ACC112 (cell line): ENCODE data around the gene ZNF573.
"Not testable (repeated sequence)": the region's sequence is repeated elsewhere in the genome, so short reads cannot be mapped to it uniquely, and the experiment has no call there.

Experiments used
- H2AFZ ChIP-seq: fragments of 200-600 bp; sonication (generic); one replicate; pipeline ENCODE4 v1.6.0; 2017; ENCODE audit warnings: antibody characterized with exemption, low read length; ENCODE audit not compliant: unreplicated experiment
- H3K27ac ChIP-seq: fragments of 200-600 bp; sonication (generic); 2 replicates; pipeline ENCODE4 v1.5.1; 2014; ENCODE audit warnings: low read depth, mild to moderate bottlenecking, antibody characterized with exemption, low read length, moderate library complexity
- H3K27me3 ChIP-seq: fragments of 200-600 bp; sonication (generic); 2 replicates; pipeline ENCODE4 v1.6.1; 2014; ENCODE audit warnings: mild to moderate bottlenecking, antibody characterized with exemption, low read length, moderate library complexity, mixed read lengths; ENCODE audit not compliant: insufficient read depth
- H3K36me3 ChIP-seq: fragments of 200-600 bp; sonication (generic); 2 replicates; pipeline ENCODE4 v1.6.1; 2016; ENCODE audit warnings: mild to moderate bottlenecking, antibody characterized with exemption, low read length, moderate library complexity, mixed read lengths; ENCODE audit not compliant: insufficient read depth
- H3K4me1 ChIP-seq: fragments of 200-600 bp; sonication (generic); one replicate; pipeline ENCODE4 v1.6.1; 2016; ENCODE audit warnings: low read length, mixed read lengths; ENCODE audit not compliant: insufficient read depth, unreplicated experiment, control insufficient read depth
- H3K4me3 ChIP-seq: fragments of 200-600 bp; sonication (generic); 2 replicates; pipeline ENCODE4 v1.5.1; 2014; ENCODE audit warnings: mild to moderate bottlenecking, low read depth, low read length
- H3K79me2 ChIP-seq: fragments of 200-600 bp; sonication (generic); one replicate; pipeline ENCODE4 v1.6.0; 2016; ENCODE audit warnings: low read length; ENCODE audit not compliant: control insufficient read depth, unreplicated experiment, insufficient read depth

The ZNF573 gene

DNA sequence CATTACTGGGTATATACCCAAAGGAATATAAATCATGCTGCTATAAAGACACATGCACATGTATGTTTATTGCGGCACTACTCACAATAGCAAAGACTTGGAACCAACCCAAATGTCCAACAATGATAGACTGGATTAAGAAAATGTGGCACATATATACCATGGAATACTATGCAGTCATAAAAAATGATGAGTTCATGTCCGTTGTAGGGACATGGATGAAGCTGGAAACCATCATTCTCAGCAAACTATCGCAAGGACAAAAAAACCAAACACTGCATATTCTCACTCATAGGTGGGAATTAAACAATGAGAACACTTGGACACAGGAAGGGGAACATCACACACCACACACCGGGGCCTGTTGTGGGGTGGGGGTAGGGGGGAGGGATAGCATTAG is 21.7 kb downstream of the ZNF573 start:
- H3K27me3 ChIP-seq, H3K79me2 ChIP-seq, H3K36me3 ChIP-seq, H2AFZ ChIP-seq, H3K4me3 ChIP-seq, H3K27ac ChIP-seq: not testable (repeated sequence)
- H3K4me1 ChIP-seq = peaks cover 12% of the 10 kb centered on the region

DNA sequence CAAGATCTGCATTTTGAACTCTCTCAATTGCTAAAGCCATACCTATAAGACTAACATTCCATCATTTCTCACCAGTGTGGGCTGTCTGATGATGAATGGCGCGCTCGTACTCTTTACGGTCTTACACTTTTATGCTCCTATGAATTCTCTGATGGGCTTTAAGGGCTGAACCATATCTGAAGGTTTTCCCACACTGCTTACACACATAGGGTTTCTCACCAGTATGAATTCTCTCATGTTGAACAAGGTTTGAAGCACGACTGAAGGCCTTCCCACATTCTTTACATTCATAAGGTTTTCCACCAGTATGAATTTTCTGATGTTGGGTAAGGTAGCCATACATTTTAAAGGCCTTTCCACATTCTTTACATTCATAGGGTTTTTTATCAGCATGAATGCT is 41.0 kb downstream of the ZNF573 start:
- H3K4me1 ChIP-seq = no peaks in the 10 kb centered on the region
- no peaks in the 10 kb centered on the region for H3K79me2 ChIP-seq
- no peak overlapping the region for H2AFZ ChIP-seq
- H3K36me3 ChIP-seq = peaks cover 24% of the 10 kb centered on the region
- no peaks in the 10 kb centered on the region for H3K27me3 ChIP-seq
- no peak overlapping the region for H3K27ac ChIP-seq
- H3K4me3 ChIP-seq = no peak overlapping the region

DNA sequence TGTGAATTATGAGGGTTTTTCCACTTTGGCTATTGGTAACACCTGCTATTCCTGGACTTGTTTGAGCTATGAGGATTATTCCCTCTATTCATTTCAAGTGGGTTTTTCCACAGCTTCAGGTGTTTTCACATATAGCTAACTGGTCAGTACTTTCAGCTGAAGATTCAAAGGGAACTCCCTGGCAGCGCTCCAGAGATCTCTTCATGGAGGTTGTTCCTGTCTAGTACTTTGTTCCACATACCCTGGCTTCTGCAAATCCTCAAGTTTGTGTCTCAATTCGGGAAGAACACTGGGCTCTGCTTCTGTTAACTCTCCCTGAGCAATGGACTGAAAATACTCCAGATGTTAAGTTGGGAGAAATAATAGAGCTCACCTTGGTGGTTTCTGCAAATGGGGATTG is 54.2 kb downstream of the ZNF573 start:
- Histone ChIP-seq H2AFZ (no peak overlapping the region), H3K4me1 (no peaks in the 10 kb centered on the region)

DNA sequence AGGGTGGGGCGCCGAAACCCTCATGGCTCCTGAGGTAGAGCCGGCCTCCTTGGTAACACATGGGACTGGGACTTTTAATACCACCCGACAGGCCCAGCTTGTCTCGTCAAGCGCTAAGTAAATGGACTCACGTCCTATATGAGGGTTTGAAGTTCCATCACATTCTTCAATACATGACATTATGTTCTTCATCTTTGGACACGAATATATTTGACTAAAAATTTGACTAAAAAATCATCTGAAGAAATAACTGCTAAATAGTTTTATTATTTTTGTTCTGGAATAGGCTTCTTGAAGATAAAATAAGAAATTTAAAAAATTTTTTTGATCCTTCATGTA is 59.5 kb downstream of the ZNF573 start:
- Histone ChIP-seq H3K79me2 (peaks cover 14% of the 10 kb centered on the region), H3K4me3 (peak overlapping the region; percentile 91), H3K27me3 (no peaks in the 10 kb centered on the region), H2AFZ (peak overlapping the region; percentile 83), H3K36me3 (0 out of 2 replicates have a peak, but pooled peaks cover 10% of the 10 kb centered on the region), H3K27ac (no peak overlapping the region), H3K4me1 (peaks cover 4% of the 10 kb centered on the region)

More for the DNA sequence above, 54.2 kb downstream of the ZNF573 start:
- Histone ChIP-seq H3K36me3 (no peaks in the 10 kb centered on the region; the same call in 1 of the 2 replicates), H3K27ac (no peak overlapping the region), H3K79me2 (no peaks in the 10 kb centered on the region), H3K4me3 (no peak overlapping the region), H3K27me3 (no peaks in the 10 kb centered on the region)

DNA sequence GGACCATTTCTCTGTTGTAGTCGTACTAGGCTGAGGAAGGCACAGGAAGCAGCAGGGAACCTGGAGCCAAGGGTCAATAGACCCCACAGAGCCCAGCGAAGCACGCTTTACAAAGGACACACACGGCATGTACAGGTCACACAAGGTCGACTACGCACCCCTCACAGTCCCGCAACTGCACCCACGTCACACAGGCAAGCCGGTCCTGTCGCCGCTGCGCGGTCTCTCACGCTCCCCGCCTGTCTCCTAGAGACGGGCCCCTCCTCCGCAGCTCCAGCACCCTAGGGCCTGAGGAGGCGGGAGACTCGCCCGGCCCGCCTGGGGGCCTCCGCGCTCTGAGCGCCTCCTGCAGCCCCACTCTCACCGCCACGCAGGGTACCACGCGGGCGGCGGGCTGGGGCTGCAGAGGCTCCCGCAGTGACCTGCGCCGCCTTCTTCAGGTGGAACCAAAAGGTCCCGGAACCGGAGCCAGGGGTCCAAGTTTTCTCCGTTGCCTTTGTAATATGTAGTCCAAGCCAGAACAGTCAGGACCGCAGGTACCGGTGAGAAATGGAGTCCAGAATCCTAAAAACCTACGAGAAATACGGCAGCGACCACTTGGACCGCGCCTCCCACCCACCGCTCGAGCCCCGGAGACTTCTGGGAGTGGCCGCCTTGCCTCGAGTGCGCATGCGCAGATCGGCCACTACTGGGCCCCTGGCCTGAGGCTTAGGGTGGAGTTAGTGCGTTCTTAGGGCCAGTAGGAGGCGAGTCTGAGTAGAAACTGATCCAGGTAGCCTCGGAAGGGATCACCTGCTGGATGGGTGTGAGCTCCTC is 60.1 kb downstream of the ZNF573 start, which contains the start of gene ZNF607:
ZNF607 (minus strand) TSS at position 651 of the 816 bp plus-strand sequence. CDS start 8,143 bp downstream, outside the sequence.
- Histone ChIP-seq H3K79me2 (peaks cover 14% of the 10 kb centered on the region), H3K4me1 (peaks cover 4% of the 10 kb centered on the region), H2AFZ (peak within 1 kb of the TSS; percentile 83), H3K27ac (peak within 1 kb of the TSS; percentile 46; the same call in 1 of the 2 replicates), H3K4me3 (peak within 1 kb of the TSS; percentile 91), H3K36me3 (0 out of 2 replicates have a peak, but pooled peaks cover 10% of the 10 kb centered on the region), H3K27me3 (no peaks in the 10 kb centered on the region)

DNA sequence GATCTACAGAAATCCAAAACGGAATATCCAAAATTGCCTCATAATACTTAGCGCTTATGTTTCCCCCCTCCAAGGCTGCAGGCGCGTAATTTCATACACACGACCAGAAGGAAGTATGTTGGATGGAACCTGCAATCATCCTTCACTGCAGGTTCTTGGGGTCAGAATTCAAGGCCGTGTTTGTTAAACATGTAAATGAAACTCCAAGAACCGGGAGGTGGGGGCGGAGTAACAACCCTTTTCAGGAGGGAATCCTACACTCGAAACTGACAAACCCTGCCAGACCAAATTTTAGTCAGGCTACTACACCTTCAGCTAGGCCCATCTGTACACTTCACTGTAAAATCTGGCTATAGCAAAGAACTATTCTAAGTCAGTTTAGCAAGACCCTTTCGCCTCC is 61.1 kb downstream of the ZNF573 start:
- Histone ChIP-seq H3K27me3 (no peaks in the 10 kb centered on the region), H3K79me2 (peaks cover 14% of the 10 kb centered on the region), H3K4me1 (peaks cover 4% of the 10 kb centered on the region), H3K4me3 (peak overlapping the region; percentile 91), H2AFZ (peak overlapping the region; percentile 83), H3K36me3 (0 out of 2 replicates have a peak, but pooled peaks cover 10% of the 10 kb centered on the region), H3K27ac (no peak overlapping the region; the same call in 1 of the 2 replicates)

DNA sequence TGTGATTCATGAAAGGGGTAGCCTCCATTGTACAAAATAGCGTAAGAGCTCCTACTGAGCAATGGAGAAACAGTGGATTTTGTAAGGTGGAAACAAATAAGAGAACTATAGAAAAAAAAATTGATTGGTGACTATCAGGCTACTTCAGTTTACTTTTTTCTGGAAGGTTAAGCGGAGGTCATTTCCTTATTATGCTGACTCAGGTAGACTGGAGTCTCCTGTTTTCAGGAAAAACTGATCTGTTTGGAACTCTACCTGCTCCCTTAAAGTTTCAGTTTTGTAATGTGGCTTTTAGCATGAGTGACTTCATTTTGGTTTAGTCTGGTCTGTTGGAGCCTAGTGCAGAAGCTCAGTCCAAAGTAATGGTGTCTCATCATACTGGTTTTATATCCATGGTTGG is 63.2 kb downstream of the ZNF573 start:
- no peak overlapping the region for H3K27ac ChIP-seq
- H3K79me2 ChIP-seq = peaks cover 14% of the 10 kb centered on the region
- H2AFZ ChIP-seq = no peak overlapping the region
- no peak overlapping the region for H3K4me3 ChIP-seq
- peaks cover 24% of the 10 kb centered on the region for H3K36me3 ChIP-seq
- no peaks in the 10 kb centered on the region for H3K27me3 ChIP-seq
- H3K4me1 ChIP-seq = peaks cover 4% of the 10 kb centered on the region

DNA sequence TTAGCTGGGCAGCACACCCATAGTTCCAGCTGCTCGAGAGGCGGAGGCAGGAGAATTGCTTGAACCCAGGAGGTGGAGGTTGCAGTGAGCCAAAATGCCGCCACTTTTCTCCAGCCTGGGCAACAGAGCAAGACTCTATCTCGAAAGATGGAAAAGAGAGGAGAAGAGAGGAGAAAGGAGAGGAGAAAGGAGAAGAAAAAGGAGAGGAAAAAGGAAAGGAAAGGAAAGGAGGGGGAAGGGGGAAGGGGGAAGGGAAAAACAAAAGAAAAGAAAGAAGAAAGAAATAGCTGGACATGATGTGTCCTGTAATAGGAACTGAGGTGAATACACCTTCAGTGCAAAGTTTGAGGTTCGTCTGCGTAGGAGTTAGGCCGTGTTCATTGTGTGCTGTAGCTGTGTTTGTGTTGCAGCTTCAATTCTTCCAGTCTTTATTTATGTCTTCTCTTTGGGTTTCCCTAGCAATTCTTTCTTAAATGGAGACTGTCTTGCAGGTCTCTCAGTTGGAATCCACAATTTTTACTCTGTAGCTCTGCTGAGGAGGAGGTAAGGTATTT is 73.3 kb downstream of the ZNF573 start:
- H3K36me3 ChIP-seq = peaks cover 36% of the 10 kb centered on the region
- H3K4me1 ChIP-seq = no peaks in the 10 kb centered on the region
- no peaks in the 10 kb centered on the region for H3K79me2 ChIP-seq
- no peak overlapping the region for H2AFZ ChIP-seq
- no peak overlapping the region for H3K4me3 ChIP-seq
- no peak overlapping the region for H3K27ac ChIP-seq
- H3K27me3 ChIP-seq = no peaks in the 10 kb centered on the region

DNA sequence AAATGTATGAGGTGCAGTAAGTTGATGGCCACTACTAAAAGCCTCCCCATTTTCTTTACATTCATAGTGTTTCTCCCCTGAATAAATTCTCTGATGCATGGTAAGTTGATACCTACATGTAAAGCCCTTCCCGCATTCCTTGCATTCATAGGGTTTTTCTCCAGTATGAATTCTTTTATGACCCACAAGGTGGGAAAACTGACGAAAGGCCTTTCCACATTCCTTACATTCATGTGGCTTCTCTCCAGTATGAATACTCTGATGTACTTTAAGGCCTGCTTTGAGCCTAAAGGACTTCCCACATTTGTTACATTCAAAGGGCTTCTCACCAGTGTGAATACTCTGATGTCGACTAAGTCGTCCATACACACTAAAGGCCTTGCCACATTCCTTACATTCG is 80.3 kb downstream of the ZNF573 start:
- Histone ChIP-seq H3K4me3 (no peak overlapping the region), H3K4me1 (no peaks in the 10 kb centered on the region), H3K36me3 (peaks cover 38% of the 10 kb centered on the region), H3K27ac (no peak overlapping the region), H2AFZ (no peak overlapping the region), H3K79me2 (no peaks in the 10 kb centered on the region), H3K27me3 (no peaks in the 10 kb centered on the region)

DNA sequence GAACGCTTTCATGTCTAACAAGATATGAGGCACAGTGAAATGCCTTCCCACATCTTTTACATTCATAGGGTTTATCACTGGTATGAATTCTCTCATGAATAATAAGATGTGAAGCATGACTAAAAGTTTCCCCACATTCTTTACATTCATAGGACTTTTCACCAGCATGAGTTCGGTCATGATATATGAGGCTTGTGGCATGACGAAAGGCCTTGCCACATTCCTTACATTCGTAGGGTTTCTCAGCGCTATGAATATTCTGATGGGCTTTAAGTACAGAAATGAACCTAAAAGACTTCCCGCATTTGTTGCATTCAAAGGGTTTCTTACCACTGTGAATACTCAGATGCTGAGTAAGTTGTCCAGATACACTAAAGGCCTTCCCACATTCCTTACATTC is 81.2 kb downstream of the ZNF573 start:
- H3K4me3 ChIP-seq = no peak overlapping the region
- H3K27me3 ChIP-seq = no peaks in the 10 kb centered on the region
- no peaks in the 10 kb centered on the region for H3K4me1 ChIP-seq
- H3K27ac ChIP-seq = no peak overlapping the region
- no peak overlapping the region for H2AFZ ChIP-seq
- peaks cover 32% of the 10 kb centered on the region for H3K36me3 ChIP-seq
- no peaks in the 10 kb centered on the region for H3K79me2 ChIP-seq
